RWPE1 (cell line): Measurements from ENCODE around the gene AACS.

Experiments
- CTCF ChIA-PET: fragments of 350-600 bp; sonication (Branson Sonifier 250); formaldehyde crosslinking; extraction: SDS; loops from one replicate; lab custom pipeline; 2021; lab: Yijun Ruan, JAX
- POLR2A ChIA-PET: fragments of 400-600 bp; formaldehyde crosslinking; extraction: SDS; loops from one replicate; lab custom pipeline; 2020; ENCODE audit warnings: antibody characterized with exemption; ENCODE audit not compliant: low non-redundant PET; lab: Yijun Ruan, JAX
- DNase-seq: peaks from one replicate; pipeline ENCODE4 v3.0.0; 2012; ENCODE audit warnings: low spot score
- H3K27ac ChIP-seq: fragments of 450-650 bp; 2 replicates; pipeline ENCODE4 v1.5.1; 2017
- CTCF ChIP-seq: fragments of 450-650 bp; conservative IDR thresholded peaks from 2 replicates; pipeline ENCODE4 v1.5.1; 2017; ENCODE audit warnings: low read depth, mild to moderate bottlenecking

Gene AACS

DNA sequence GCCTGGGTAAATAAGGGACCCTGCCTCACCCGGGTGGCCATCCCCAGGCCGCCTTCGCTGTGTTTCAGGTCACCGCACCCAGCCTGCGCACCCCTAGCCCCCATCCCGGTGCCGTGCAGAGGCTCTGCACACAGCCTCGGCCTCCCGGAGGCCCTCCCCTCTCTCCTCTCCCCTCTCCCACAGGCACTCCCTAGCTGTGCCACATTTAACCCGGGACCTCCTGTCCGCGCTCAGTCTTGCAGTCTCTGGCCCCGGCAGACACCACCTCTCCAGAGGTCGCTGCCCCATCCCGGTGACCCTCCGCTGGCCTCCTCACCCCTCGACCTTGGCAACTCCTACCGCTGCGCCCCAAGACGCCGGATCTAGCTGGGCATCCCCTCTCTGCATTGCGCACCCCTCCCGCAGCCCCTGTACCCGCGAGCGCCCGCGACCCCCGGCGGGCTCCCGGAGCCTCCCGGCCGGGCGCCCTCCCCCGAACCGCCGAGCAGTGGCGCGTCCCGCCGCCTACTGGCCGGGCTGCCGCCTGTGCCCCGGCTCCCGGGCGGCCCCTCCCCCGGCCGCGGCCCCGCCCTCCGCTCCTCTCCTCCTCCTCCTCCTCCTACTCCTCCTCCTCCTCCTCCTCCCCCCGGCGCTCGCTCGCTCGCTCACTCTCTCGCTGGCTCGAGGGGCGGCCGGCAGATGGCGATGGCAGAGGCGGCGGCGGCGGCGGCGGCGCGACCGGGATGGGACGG, 120.7 kb downstream of the AACS start, which contains the start of gene TMEM132B:
TSS of gene TMEM132B (plus strand) at position 647 of the 731 bp plus-strand sequence.
- DNase-seq: peak; percentile 48
- CTCF ChIA-PET: interaction anchor here (0.6 to 1.0 kb wide), 4 partner anchors 8 to 1760 kb away, joined by 3 to 4 read pairs (median 3); no protein-coding TSS in a partner anchor
- peak; percentile 77 for TF ChIP-seq CTCF
- POLR2A ChIA-PET: no interaction called here
- no peak within 1 kb of the TSS for H3K27ac ChIP-seq

GRCh38 chr12:125186471-125187147, 121.4 kb downstream of the AACS start:
- no peak for DNase-seq
- ChIA-PET POLR2A (no interaction called here), CTCF (interaction anchor here (0.6 to 1.0 kb wide), 4 partner anchors 9 to 1759 kb away, joined by 3 to 4 read pairs (median 3); no protein-coding TSS in a partner anchor)

DNA sequence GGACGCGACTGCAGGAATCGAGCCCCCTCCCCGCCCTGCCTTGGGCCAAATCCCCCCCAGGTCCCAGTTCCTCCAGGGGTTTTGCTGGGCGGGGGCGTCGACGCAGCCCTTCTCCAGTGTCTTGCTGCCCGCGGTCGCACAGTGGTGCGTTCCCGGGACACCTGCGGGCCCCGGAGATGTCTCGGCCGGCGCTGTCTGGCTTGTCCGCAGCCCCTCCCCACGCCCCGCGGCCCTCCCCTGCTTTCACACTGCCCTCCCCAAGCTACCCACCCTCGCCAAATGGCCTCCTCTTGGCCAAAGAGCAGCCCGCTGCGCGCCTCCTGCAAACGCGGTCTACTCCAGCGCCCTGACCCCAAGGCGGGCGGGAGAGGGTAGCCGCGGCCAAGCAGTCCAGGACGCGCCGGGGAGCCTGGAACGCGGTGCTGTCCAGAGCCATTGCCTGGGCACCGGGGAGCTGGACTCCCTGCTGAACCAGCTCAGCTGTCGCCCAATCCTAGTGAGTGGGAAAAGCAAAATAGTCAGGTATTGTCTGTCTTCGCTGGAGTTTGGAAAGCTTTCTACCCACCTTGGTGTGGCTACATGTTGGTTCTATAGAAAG, 122.0 kb downstream of the AACS start:
- ChIA-PET CTCF (interaction anchor here (0.6 to 1.1 kb wide), 2 partner anchors 16 to 75 kb away, joined by 3 read pairs; no protein-coding TSS in a partner anchor), POLR2A (no interaction called here)
- no peak for DNase-seq
- no peak overlapping the region for H3K27ac ChIP-seq
- TF ChIP-seq CTCF: no peak

More at GRCh38 chr12:125186471-125187147, 121.4 kb downstream of the AACS start:
- H3K27ac ChIP-seq: no peak overlapping the region
- TF ChIP-seq CTCF: no peak

DNA sequence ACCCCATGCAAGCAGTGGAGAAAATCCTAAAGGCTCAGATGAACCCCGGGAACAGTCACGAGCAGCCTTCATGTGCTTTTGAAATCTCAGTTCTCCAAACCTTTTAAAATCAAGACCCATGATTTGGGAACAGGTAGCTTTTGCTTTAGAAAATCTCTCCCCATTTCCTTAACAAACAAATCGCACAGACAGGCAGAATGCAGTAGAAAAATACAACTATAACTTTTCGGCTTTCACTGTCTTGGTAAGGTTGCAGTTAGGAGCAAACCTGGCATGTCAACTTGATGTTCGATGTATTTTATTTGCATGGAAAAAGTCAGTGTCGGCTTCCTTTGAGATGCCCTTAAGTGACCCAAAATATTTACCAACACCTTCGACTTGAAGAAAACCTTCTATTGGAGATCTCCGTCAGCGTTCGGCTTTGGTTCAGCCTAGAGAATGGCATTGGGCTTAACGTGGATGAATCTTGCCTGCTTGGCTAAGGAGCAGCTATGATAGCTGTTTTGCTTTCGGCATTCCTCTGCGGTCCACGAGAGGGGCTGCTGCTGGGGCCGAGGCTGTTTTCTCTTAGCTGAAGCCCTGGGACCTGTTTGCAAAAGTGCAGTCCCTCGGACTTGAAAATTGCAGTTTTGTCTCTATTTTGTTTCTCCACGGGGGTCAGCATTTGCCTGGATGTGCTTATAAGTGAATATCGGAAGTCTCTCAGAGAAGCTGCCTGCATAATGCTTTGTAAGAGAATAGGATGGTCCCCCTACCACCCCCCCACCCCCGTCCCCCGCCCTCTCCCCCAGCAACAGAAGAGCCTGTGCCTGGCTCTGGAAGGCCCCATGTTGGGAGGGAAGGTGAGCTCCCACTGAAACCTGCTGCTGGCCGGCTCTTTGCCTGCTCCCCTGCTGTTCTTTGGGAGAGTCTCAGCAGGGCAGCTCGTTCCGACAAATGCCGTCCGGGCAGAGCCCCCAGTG, 122.8 kb downstream of the AACS start:
- ChIA-PET CTCF (interaction anchor here (0.6 to 1.1 kb wide), 3 partner anchors 15 to 454 kb away, joined by 3 read pairs; no protein-coding TSS in a partner anchor), POLR2A (no interaction called here)
- no peak overlapping the region for H3K27ac ChIP-seq
- TF ChIP-seq CTCF: no peak
- no peak for DNase-seq

- no peak for TF ChIP-seq CTCF
Measured at GRCh38 chr12:125189015-125189414, 123.8 kb downstream of the AACS start.

More at GRCh38 chr12:125189015-125189414, 123.8 kb downstream of the AACS start:
- POLR2A ChIA-PET: interaction anchor here (0.7 kb wide), 1 partner anchor 205 kb away, joined by 4 read pairs; no protein-coding TSS in a partner anchor
- DNase-seq: no peak
- CTCF ChIA-PET: interaction anchor here (0.6 kb wide), 1 partner anchor 453 kb away, joined by 3 read pairs; no protein-coding TSS in a partner anchor
- no peak overlapping the region for H3K27ac ChIP-seq
